Hematopoietic multipotent progenitor cell treated with erythropoietin and hydrocortisone succinate and interleukin-3 and kit ligand, for 6 days (in vitro differentiated cells): ENCODE measurements around the gene USP12.
"Not testable (repeated sequence)": the region's sequence is repeated elsewhere in the genome, so short reads cannot be mapped to it uniquely, and the experiment has no call there.

ENCODE experiments used
- DNase-seq: peaks from one replicate; pipeline ENCODE4 v3.0.0-alpha.2; 2015

Gene USP12, protein sequence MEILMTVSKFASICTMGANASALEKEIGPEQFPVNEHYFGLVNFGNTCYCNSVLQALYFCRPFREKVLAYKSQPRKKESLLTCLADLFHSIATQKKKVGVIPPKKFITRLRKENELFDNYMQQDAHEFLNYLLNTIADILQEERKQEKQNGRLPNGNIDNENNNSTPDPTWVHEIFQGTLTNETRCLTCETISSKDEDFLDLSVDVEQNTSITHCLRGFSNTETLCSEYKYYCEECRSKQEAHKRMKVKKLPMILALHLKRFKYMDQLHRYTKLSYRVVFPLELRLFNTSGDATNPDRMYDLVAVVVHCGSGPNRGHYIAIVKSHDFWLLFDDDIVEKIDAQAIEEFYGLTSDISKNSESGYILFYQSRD

DNA sequence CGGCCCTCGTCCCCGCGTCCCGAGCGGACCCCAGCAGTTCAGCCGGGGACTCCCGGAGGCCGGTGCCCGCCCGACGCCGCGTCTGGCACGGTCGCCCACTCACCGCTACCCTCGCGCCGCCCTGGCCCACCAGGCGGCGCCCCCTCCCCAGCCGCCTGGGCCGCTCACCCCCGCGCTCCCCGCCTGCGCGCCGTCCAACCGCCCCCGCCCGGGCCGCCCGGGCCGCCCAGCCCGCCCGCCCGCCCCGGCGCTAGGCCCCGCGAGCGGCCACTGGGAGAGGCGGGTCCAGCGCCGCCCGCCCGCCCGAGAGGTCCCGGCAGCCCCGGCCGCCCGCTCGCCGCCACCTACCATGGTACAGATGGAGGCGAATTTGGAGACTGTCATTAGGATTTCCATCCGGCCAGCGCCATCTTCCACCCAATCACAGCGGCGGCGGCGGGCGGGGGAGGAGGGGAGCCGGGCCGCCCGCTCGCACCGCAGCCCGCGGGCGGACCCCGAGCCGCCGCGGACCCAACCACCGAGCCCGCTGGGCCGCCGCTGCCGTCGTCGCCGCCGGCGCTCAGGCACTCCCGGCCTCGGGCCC is at the start of gene USP12:
Gene USP12, minus strand, starts transcription at position 568 of the 583 bp plus-strand sequence. Its CDS starts 172 bp downstream, at position 396.
- peak; percentile 36 for DNase-seq

DNA sequence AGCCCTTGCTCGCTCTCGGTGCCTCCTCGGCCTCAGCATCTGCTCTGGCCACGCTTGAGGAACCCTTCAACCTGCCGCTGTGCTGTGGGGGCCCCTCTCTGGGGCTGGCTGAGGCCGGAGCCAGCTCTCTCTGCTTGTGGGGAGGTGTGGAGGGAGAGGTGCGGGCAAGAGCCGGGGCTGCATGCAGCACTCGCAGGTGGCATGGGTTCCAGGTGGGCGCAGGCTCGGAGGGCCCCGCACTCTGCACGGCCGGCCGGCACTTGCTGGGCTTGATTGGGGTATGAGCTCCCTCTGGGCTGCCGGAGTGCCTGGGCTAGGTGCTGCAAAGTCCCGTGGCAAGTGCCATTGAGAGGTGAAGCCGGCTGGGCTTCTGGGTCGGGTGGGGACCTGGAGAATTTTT is 48.0 kb upstream of the USP12 start:
- no peak for DNase-seq

DNA sequence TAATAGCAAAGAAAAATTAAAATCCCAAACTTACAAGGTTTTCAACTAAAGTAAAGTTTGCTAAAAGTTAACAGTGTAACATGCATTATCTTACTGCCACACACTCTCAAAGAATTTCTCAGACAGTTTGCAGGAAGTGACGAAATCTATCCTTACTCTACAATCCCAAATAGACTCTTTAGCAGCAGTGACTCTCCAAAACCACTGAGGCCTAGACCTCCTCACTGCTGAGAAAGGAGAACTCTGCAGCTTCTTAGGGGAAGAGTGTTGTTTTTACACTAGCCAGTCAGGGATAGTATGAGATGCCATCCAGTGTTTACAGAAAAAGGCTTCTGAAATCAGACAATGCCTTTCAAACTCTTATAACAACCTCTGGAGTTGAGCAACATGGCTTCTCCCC is 47.2 kb upstream of the USP12 start:
- peak; percentile 20 for DNase-seq

DNA sequence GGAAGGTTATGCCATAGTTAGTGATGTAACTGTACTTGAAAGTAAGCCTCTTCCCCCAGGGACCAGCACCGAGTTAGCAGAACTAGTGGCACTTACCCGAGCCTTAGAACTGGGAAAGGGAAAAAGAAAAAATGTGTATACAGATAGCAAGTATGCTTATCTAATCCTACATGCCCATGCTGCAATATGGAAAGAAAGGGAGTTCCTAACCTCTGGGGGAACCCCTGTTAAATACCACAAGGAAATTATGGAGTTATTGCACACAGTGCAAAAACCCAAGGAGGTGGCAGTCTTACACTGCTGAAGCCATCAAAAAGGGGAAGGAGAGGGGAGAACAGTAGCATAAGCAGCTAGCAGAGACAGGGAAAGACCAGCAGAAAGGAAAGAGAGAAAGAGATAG is 46.2 kb upstream of the USP12 start:
- DNase-seq = peak; percentile 19

DNA sequence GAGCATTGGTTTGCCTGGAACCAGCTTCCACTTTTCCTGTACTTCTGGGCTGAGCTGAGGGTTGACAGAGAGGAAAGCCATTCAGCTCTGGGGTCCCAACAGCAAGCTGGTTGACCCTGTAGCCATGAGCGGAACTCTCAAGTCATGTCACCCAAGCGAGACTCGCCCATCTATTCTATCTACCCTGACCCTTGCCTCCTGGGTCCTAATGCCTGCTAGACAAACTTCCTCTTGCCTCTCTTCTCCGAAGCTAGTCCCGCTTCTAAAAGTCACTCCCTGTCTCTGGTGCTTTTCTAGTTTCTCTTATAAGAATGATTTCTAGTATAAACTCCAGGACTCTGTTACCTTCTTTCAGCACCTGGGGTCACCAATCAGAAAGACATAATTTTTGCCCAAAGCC is 41.8 kb upstream of the USP12 start:
- not testable (repeated sequence) for DNase-seq

DNA sequence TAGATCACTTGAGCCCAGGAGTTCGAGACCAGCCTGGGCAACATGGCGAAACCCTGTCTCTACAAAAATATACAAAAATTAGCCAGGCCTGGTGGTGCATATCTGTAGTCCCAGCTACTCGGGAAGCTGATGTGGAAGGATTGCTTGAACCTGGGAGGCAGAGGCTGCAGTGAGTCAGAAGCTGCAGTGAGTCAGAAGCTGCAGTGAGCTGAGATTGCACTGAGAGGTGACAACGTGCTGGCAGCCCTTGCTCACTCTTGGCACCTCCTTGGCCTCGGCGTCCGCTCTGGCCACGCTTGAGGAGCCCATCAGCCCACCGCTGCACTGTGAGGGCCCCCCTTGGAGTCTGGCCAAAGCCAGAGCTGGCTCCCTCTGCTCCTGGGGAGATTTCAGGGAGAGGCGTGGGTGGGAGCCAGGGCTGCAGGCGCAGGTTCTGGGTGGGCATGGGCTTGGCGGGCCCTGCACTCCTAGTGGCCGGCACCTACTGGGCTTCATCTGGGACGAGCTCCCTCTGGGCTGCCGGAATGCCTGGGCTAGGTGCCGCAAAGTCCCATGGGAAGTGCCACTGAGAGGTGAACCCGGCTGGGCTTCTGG is 40.3 kb upstream of the USP12 start:
- no peak for DNase-seq

DNA sequence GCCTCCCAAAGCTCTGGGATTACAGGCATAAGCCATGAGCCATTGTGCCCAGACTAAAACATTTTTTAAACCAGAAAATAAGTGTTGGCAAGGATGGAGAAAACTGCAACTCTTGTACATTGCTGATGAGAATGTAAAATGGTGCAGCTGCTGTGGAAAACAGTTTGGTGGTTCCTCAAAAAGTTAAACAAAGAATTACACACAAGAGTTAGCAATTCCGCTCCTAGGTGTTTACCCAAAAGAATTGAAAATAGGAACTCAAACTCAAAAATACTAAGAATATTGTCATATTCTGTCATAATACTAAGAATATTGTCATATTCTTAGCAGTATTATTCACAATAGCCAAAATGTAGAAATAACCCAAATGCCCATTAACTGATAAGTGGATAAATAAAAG is 39.7 kb upstream of the USP12 start:
- DNase-seq = no peak

DNA sequence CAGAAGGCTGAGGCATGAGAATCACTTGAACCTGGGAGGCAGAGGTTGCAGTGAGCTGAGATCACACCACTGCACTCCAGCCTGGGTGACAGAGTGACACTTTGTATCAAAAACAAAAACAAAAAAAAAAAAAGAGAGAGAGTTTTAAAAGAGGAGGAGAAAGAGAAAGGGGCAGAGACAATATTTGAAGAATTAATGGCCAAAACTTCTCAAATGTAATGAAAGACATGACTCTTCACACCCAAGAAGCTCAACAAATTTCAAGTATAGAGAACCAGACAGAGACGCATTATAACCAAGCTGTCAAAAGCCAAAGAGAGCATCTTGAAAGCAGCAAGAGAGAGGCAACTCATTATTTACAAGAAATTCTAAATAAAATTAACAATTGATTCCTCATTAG is 36.9 kb upstream of the USP12 start:
- DNase-seq = no peak

DNA sequence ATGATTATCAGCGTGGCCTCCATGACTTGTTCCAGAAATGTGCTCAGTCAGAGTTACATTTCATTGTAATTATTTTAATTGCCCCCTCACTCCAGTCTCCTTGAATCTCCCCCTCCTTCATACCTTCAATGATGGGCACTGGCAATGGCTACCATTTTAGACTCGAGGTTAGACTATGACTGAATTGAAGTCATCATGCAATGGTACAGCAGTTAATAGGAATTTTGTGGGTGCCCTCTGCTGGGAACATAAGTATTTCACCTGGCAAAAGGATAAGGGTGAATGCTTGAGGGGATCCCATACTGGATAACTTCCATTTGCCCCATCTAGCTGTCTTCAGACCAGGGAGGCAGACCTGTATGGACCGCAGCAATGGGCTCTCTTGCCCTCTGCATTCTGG is 32.2 kb upstream of the USP12 start:
- DNase-seq = peak; percentile 59

DNA sequence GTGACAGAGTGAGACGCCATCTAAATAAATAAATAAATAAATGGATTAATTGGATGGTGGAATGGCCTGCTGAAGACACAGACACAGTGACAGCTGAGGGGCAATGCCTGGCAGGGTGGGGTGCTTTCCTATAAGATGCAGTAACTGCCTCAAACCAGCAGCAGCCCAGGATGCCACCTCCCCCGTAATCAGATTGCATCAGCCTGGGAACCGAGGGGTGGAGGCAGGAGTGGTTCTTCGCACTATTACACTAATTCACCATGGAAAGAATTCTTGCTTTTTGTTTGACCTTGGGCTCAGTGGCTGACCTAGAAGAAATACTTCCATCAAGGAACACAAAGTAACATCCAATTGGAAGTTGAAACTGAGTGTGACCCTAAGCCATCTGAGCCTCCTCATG is 31.6 kb upstream of the USP12 start:
- no peak for DNase-seq

DNA sequence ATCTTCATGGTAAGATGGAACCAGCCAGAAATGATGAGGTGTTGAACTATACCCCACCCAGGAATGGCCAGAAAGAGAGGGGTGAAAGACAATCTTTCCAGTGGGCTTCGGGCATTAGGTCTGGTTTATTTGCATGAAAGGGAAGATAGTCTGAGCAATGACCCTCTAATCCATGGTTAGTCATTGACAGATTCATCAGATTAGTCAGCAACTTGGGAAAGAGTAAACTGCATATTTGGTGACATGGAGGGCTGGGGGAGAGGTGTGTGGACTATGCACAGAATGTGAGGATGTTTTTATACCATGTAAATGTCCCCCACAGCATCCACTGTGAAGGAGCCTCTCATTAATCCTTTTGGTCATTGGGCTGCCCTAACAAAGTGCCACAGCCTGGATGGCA is 30.1 kb upstream of the USP12 start:
- DNase-seq = no peak

DNA sequence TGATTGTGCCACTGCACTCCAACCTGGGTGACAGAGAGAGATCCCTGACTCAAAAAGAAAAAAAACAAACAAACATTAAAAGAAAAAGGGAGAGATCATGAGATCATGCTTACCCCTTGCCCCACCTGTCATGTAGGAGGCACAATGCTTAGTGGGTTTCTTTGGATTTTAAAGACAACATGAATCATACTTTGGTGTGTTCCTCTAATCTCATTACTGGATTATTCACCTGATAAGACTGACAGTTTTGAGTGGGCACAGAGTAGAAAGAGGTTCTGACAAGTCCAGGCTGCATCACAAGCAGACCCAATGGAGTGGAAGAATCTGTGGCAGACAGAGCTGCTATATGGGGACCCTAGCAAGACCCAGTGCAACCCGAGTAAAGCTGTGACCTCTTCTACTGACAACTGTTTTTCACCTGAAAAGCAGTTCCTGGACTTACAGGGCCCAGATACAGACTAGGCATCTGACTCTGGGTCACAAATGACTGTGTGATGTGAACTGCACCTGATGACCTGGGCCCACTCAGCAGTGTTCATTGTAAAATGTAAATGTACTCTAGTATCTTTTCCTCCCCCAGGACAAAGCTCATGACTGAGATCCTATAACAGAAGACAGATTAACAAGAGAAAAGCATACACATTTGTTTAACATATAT is 28.9 kb upstream of the USP12 start:
- DNase-seq = no peak

DNA sequence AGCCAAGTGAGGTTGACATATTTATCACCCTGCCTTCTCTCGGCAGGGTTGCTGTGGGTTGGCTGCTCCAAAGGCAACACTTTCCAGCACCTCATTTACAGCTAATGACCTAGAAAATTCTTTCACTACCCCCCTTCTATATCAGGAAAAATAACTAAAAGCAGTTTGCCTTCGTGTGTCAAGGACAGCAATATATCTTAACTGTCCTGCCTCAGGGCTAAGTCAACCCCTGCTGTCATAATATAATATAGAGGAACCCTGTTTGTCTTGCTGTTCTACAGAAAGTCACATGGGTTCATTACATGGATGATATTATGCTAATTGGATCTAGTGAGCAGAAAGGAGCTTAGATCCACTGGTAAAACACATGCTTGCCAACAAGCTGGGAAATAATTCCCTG is 28.1 kb upstream of the USP12 start:
- no peak for DNase-seq

DNA sequence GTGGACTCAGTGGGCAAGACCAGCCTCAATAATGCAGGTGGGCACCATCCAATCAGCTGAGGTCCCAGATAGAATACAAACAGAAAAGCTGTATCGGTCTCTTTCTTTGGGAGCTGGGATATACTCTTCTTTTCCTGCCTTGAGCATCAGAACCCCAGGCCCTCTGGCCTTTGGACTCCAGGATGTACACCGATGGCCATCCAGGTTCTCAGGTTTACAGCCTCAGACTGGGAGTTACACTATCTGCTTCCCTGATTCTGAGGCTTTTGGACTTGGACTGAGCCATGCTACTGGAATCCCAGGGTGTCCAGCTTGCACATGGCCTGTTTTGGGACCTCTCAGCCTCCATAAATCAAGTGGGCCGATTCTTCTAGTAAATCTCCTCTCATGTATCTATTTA is 27.6 kb upstream of the USP12 start:
- DNase-seq = no peak

DNA sequence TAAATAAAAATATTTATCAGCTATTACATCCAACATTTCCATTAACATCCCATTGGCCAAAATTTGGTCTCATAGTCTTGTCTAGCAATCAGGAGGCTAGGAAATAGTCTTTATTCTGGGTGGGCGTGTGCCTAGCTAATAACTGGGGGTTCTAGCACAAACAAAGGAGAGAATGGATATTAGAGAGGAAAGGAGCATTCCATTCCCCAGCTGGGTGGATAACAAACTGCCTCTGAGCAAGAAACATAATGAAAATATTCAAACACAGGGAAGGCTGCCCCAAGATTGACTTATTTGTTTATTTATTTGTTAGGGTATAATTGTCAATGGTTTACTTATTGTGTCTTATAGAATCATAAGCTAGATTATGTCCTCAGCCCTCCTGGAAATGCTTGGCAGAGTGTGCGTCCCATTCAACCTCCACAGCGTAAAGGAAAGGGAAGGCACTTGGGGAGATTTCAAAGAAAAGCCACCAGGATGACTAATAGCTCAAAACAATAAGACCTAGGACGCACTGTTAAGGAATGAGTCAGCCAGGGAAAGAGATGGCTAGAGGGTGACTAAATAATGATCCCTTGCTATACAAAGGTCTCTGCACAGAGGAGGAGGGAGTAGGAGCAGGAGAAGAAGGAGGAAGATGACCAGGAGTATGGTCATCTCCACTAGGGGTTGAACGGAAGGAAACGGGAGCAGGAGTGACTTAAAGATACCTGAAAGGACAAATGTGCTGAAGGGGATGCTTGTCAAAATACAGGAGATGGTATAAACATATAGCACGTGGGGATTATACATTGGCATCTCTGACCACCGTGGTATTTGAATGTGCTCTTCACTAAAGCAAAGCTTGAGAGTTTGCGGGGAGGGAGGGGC is 23.5 kb upstream of the USP12 start:
- DNase-seq = no peak

DNA sequence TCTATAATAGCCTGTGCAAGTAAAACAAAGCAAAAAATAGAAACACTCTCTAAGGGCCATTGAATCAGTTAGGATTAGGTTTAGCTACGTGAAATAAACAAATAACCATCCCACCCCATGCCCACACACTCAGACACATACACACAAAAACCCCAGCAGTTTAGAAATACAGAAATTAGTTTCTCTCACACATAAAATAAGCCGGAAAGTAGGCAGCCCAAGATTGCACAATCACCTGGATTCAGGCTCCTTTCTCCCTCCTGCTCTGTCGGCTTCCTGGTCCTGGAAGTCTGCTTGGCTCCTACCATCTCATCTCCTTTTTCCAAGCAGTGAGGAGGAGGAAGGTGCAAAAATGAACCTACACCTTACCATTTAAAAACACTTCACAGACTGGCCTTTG is 22.6 kb upstream of the USP12 start:
- DNase-seq = no peak

DNA sequence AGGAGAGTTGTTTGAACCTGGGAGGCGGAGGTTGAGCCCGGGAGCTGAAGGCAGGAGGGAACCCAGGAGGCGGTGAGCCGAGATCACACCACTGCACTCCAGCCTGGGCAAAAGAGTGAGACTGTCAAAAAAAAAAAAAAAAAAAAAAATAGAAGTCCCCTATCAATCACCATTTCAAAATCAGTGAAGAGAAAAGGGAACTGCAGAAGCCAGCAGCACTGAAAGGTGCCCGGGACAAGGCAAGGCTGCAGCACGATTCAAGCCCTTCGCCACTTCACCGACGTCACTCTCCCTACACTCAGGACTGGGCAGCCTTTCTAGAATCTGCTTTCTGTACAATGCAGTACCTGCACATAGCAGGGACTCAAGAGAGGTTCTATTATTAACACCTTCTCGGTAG is 21.9 kb upstream of the USP12 start:
- DNase-seq = no peak

DNA sequence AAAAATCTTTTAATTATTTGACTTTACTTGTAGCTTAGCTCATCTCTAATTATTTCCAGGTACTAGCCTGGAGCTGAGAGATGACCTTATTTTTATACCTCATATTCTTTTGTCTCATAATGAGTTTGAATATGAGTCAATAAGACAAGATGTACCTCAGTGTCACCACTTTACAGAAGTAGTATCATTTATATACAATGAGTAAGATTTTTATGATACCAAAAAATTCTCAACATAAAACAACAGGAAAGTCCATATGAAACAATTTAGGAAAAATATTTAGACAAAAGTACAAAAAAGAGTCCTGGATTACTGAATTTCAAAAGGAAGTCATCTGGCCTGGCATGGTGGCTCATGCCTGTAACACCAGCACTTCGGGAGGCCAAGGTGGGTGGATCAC is 21.4 kb upstream of the USP12 start:
- DNase-seq = no peak

DNA sequence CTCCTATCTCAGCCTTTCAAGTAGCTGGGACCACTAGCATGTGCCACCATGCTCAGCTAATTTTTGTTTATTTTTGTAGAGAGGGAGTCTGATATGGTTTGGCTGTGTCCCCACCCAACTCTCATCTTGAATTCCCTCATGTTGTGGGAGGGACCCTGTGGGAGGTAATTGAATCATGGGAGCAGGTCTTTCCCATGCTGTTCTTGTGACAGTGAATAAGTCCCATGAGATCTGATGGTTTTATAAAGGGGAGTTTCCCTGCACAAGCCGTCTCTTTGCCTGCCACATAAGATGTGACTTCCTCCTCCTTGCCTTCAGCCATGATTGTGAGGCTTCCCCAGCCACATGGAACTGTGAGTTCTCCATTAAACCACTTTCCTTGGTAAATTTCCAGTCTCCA is 20.8 kb upstream of the USP12 start:
- DNase-seq = not testable (repeated sequence)

DNA sequence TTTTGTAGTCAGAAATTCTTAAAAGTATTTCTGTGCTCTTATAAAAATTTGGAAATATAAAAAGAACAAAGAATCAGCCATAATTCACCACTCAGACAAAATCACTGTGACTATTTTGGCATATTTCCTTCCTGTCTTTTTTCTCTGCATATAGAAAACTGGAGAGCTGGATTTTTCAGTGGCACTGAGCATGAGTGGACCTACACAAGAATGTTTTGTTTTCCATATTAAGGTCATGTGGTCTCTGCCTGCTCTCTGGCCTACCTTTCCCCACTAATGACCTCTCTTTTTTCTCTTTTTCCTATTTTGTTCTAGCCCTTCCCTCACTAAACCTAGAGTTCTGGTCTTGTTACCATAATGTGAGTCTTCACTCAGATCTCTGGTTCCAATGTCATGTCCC is 17.6 kb upstream of the USP12 start:
- DNase-seq = no peak

DNA sequence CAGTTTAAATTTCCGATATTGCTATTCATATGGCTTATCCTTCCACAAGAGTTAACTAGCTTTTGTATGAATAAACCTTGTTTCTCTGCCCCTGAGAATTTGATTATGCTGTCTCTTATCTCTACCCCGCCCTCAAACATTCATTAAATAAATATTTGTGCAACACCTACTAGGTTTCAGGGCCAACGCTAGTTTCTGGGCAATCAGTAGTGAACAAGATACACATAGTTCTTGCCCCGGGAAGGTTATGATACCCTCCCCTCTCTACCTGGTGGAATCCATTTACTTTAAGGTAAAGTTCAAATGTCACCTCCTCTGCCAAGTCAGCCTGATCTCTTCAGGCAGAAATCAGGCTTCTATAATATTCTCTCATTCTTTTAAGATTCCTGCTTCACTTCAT is 16.6 kb upstream of the USP12 start:
- no peak for DNase-seq

DNA sequence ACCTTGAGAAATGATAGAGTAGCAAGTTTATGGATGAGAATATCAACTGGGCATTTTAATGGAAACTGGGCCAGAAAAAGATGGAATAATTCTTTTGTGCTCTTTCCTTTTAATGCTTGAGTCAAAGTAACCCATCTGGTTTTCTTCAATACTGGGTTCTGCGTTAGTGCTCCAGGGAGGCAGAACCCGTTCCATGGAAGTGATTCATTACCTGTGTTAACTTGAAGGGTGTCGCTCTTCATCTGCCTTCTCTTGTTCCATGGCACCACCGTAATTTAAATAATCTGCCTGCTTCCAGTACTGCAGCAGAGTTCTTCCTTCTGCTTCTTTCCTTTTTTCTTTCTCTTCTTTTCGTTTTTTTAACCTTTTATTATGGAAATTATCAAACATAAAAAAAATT is 14.7 kb upstream of the USP12 start:
- DNase-seq = no peak

DNA sequence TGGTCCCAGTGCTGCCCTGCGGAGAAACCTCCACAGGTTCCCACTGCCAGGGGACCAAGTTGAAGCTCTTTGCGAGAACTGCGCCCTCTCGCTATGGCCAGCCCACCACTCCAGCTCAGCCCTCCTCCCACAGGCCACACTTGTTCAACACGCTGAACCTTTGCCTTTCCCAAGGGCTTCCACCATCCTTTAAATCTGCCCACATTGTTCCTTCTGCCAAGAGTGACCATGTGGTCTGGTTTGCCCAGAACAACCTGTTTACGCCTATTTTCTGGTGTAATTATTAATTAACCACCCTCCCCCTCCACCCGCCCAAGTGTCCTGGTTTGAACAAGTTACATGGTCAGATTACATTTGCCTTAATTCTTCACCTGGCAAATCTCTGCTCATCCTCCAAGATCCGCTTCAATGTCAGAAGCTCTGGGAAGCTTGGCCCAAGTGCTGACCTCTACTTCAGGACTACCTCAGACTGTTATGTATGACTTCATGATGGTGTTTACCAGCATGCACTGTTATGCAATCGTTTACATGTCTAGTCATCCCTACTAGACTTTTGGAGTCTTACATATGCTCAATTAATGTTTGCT is 12.0 kb upstream of the USP12 start:
- no peak for DNase-seq
